AG09309 (cell line): ENCODE data around the gene NUFIP2.
"Not testable (repeated sequence)": the region's sequence is repeated elsewhere in the genome, so short reads cannot be mapped to it uniquely, and the experiment has no call there.

Experiments
- DNase-seq: peaks from one replicate; pipeline ENCODE4 v3.0.0-alpha.2; 2010; ENCODE audit warnings: low read depth
- H3K4me3 ChIP-seq: 2 replicates; pipeline ENCODE4 v1.5.1; 2011; ENCODE audit warnings: mild to moderate bottlenecking, low read depth, low read length, moderate library complexity; ENCODE audit not compliant: control insufficient read depth
- TF ChIP-seq, protein P1 (sequence below): IDR thresholded peaks from 2 replicates; pipeline ENCODE4 v1.5.1; 2011; ENCODE audit warnings: mild to moderate bottlenecking, low read depth, low read length, inconsistent platforms; ENCODE audit not compliant: insufficient read depth, control insufficient read depth; ENCODE audit errors: missing control alignments

The NUFIP2 gene

GRCh38 chr17:29225396-29225795 lies 68.6 kb downstream of the NUFIP2 start:
- H3K4me3 ChIP-seq: no peak overlapping the region
- TF ChIP-seq, protein P1, sequence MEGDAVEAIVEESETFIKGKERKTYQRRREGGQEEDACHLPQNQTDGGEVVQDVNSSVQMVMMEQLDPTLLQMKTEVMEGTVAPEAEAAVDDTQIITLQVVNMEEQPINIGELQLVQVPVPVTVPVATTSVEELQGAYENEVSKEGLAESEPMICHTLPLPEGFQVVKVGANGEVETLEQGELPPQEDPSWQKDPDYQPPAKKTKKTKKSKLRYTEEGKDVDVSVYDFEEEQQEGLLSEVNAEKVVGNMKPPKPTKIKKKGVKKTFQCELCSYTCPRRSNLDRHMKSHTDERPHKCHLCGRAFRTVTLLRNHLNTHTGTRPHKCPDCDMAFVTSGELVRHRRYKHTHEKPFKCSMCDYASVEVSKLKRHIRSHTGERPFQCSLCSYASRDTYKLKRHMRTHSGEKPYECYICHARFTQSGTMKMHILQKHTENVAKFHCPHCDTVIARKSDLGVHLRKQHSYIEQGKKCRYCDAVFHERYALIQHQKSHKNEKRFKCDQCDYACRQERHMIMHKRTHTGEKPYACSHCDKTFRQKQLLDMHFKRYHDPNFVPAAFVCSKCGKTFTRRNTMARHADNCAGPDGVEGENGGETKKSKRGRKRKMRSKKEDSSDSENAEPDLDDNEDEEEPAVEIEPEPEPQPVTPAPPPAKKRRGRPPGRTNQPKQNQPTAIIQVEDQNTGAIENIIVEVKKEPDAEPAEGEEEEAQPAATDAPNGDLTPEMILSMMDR: no peak
- no peak for DNase-seq

GRCh38 chr17:29221338-29221737 lies 72.6 kb downstream of the NUFIP2 start:
- DNase-seq, H3K4me3 ChIP-seq: not testable (repeated sequence)

GRCh38 chr17:29219378-29220047 lies 74.4 kb downstream of the NUFIP2 start:
- TF ChIP-seq, protein P1: peak; percentile 92
- peak; percentile 55 for DNase-seq
- no peak overlapping the region for H3K4me3 ChIP-seq

DNA sequence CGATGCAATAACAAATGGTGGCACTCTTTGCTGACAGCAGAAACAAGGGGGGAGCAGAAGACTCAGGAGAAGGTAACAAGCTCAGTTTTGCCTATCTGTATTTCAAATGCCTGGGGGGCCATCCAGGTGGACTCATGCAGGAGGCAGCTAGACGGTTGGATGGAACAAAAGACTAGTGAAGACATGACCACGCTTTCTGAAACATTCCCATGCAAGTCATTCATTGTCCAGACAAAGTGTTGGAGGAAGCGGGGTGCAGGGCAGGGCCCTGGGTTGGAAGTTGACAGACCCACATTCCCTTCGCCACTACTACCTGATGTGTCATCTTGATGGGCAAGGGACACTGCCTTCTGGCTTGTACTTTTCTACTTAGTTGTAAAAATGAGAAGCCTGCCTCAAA lies 77.1 kb downstream of the NUFIP2 start:
- no peak overlapping the region for H3K4me3 ChIP-seq
- DNase-seq: no peak
- TF ChIP-seq, protein P1: no peak

DNA sequence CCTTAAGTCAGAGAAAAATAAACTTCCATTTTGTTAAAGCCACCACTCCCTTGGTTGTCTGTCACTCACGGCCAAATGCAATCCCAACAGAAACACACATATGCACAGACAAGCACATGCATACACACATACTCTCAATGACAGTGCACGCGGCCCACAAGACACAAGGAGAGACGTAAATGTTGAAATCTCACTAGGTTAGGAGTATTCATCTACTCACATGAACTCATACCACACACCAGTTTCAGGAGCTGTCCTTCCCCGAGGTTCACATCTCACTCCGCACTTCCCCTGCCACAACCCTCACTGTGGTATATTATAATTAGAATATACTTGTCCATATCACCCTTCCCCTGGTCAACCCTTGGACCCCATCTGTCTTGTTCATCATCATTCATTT lies 77.8 kb downstream of the NUFIP2 start:
- TF ChIP-seq, protein P1: no peak
- no peak overlapping the region for H3K4me3 ChIP-seq
- DNase-seq: no peak

DNA sequence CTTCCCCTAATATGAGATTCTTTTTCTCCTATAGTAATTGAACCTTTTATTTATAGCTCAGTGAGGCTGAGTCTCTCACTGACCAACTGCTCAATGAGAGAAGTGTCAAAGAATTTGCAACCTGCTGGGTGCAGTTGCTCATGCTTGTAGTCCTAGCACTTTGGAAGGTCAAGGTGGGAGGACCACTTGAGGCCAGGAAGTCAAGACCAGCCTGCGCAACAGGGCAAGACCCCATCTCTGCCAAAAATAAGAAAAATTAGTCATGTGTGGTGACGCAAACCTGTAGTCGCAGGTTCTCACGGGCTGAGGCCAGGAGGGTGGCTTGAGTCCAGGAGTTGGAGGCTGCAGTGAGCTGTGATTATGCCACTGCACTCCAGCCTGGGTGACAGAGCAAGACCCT lies 78.2 kb downstream of the NUFIP2 start:
- TF ChIP-seq, protein P1: no peak
- no peak for DNase-seq
- H3K4me3 ChIP-seq: no peak overlapping the region

DNA sequence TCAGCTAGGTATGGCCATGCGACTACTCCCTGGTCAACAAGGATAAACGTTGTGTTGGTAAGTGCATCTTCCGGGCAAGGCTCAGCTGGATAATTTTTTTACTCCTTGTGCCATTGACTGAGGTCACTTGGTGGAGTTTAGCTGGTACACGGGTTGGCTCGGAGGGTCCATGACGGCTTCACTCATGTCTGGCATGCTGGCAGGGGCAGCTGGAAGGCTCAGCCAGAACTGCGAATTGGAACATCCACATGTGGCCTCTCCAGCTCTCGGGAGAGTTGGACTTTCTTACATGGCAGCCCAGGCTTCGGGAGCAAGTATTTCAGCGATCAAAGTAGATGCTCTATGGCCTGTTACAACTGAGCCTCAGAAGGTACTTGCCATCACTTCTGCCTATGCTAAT lies 78.8 kb downstream of the NUFIP2 start:
- DNase-seq: no peak
- TF ChIP-seq, protein P1: no peak
- no peak overlapping the region for H3K4me3 ChIP-seq
